ENCODE measurements around the gene YES1. TPM values are rescaled to one million over a fixed set of nuclear protein-coding genes. Genes with fewer than 3 reads are reported as not detected.
A peak's percentile ranks its signal among the peaks of the same experiment; 100 is the strongest.
"Not testable (repeated sequence)": the region's sequence is repeated elsewhere in the genome, so short reads cannot be mapped to it uniquely, and the experiment has no call there.

The YES1 gene
- polyA plus RNA-seq, 5 donors = 44.0 to 75.4 (median 59.9) TPM

DNA sequence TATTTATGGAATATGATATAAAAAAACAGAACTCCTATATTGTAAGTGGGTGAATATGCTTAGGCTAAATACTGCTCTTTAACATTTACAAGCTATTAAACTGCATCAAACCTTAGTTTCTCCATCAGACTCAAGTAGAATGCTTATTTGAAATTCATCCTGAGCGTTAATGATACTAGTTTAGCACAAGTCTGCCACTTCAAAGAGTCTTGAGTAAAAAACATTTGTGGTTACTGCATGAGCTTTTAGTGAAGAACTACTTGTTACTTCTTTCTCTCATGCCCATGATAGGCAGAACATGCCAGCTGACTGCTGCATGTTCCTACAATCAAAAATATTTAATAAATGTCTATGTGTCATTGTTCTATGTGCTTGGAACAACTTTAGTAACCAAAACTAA lies 12.1 kb downstream of the YES1 start:
- no peak for DNase-seq

DNA sequence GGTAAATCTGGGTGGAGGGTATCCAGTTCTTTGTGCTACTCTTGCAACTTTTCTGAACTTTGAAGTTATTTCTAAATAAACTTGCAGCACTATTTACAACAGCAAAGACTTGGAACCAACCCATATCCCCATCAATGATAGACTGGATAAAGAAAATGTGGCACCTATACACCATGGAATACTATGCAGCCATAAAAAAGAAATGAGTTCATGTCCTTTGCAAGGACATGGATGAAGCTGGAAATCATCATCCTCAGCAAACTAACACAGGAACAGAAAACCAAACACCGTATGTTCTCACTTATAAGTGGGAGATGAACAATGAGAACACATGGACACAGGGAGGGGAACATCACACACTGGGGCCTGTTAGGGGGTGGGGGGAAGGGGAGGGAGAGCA lies 16.7 kb downstream of the YES1 start:
- DNase-seq = not testable (repeated sequence)

DNA sequence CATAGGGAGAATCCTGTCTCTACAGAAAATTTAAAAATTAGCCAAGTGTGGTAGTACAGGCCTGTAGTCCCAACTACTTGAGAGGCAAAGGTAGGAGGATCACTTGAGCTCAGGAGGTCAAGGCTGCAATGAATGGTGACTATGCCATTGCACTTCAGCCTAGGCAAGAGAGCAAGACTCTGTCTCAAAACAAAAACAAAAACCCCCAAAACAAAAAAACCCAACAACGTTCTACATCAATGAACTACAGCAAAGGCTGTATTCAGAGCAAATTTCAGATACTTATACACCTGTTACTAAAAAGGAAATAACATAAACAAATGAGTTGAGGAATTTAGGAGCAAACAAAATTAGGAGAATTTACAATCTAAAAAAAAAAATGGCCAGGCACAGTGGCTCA lies 22.6 kb downstream of the YES1 start:
- no peak for DNase-seq

DNA sequence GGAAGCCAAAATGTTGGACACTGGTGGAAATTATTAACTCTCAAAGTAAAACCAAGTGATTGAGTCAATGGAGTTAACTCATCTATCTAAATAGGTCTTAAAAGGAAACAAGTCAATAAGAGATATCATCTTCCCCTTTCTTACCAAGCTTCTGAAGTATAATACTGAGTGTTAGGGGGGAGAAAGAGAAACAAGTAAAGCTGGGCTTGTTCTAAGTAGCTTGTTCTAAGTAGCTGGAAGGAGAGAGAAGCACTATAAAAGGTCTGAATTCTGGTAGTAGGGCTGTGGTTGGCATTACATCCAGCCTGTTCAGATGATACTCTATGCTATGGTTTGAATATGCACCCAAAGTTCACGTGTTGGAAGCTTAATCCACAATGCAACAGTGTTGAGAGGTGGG lies 26.8 kb downstream of the YES1 start:
- no peak for DNase-seq

DNA sequence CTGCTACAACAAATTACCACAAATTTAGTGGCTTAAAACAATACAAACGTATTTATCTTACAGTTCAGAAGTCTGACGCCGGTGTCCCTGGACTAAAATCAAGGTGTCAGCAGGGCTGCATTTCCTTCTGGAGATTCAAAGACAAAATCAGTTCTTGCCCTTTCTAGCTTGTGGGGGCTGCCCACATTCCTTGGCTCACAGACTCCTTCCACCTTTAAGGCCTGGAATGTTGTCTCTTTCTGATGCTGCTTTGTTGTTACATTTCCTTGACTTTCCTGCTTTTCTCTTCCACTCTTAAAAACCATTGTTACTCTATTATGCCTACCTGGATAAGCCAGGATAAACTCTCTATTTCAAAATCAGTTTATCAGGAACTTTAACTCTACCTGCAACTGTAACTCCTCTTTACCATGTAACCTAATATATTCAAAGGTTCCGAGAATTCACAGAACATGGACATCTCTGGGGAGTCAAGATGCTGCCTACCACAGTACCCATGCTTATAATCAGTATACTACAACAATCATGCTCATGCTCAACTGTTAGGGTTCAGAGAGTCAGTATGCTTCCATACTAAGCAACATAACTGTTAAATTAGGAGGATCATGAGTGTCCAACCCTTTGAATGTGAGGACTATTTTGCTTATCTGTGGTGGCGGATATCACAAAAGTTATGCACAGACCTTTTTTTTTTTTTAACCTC lies 27.4 kb downstream of the YES1 start:
- DNase-seq = no peak

DNA sequence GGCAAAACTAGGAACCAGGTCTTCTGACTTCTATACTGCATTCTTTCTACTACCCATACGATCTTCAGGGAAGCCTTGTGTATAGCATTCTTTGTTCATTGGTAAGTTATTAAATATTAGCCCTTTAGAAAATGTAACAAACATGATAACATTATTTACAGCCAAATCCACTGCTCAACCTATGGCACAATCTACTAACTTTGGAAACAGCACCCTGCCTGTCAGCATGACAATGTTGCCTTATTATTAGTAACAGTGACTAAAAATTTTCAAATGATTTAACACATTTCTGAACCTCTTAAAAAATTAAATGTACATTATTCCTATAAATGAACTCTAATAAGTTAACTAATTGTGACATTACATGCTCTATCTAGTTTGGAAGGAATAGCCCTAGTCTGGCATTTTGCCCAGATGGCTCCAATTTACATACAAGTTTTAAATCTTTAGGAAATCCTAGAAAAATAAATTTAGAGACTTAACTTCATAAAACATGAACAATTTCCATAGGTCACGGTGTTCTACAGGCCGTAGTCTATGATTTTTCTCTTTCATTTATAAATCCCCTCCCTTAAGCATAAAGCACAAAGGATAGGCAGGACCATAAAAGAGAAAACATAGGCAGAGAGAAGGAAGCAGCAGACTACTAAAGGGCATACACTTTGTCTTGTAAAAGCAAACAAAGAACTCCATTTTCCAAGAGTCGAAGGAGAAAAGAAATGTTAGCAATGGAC lies 33.7 kb downstream of the YES1 start:
- DNase-seq = peak; percentile 23 to 29

DNA sequence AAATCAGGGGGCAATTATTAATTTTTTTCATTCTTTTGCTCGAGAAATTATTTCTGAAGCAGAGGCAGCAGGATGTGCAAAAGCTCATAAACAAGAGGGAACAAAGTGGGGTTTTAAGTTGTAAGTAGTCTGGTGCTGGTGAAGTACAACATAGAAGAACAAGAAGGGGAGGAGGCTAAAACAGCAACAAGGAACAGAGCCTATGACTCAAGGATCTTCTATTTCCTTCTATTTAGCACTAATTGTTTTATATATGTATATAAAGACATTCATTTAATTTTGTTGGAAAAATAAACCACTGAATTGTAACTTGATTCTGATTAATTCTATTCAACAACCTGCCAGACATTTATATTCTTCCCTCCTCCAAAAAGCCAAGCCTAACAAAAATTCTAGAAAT lies 35.0 kb downstream of the YES1 start:
- DNase-seq = no peak

DNA sequence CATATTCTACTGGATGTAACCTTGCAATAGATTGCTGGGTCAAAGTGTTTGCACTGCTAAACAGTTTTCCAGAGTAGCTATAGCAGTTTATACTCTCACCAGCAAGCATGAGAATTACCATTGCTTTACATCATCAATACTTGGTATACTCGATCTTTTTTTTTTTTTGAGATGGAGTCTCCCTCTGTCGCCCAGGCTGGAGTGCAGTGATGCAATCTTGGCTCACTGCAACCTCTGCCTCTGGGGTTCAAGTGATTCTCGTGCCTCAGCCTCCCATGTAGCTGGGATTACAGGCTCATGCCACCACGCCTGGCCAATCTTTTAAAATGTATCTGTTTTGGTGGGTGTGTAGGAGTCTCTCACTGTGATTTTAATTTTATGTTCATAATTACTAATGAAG lies 36.0 kb downstream of the YES1 start:
- not testable (repeated sequence) for DNase-seq

DNA sequence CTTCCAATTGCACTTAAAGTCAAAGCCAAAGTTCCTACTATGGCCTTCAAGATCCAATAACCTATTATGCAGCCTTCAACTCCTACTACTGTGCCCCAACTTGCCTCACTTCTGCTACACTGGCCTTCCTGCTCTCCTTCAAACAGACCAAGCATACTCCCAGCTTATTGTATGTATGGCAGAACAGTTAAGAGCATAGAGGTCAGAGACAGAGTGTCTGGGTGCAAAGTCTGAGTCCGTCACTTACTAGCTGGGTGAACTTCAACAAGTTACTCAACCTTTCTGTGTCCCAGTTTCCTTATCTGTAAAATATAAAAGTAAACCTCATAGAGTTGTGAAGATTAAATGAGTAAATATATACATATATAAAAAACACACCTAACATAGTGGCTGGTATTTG lies 37.2 kb downstream of the YES1 start:
- DNase-seq = no peak

DNA sequence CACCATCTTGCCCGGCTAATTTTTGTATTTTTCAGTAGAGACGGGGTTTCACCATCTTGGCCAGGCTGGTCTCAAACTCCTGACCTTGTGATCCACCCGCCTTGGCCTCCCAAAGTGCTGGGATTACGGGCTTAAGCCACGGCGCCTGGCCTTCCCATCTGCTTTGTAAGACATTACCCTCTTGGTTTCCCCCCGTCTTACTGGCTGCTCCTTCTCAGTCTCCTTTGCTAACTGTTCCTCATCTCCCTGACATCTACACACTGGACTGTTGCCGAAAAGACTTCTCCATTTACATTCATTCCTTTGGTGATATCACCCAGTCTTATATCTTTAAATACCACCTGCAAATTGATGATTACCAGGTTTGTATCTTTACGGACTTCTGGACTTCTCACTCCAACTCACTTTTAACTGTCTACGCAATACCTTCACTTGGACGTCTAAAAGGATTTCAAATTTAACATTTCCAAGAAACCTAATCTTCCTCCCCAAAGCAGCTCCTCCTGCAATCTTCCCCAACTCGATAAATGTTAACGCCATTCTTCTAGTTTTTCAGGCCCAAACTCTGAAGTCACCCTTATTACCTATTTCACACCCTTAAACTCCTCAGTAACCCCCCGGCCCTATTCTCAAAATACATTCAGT lies 37.9 kb downstream of the YES1 start:
- no peak for DNase-seq

DNA sequence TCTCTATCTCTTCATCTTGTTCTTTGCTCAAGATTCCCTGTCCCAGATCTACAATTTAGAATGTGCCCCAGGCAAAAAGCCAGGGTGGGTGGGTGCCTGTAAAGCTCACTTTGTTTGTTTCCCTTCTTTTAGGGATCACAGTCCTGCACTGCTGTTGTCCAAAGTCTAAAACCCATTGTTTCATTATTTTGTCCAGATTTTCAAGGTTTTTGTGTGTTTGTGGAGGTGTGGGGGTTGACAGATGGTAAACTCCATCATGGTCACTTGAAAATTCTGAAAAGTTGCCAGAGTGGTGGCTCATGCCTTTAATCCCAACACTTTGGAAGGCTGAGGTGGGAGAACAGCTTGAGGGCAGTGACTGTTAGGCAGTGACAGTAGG lies 41.5 kb downstream of the YES1 start:
- no peak for DNase-seq

DNA sequence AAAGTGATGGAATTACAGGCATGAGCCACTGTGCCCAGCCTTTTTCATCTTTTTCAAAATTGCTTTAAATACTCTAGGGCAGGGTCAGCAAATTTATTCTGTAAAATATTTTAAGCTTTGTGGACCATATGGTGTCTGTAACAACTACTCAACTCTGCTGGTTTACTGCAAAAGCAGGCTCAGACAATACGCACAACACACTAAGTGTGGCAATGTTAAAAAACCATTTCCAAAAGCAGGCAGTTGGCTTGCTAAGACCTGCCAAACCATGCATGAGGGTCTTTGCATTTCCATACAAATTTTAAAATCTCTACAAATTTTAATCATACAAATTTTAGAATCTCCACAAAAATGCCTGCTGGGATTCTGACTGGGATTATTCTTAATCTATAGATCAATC lies 44.1 kb downstream of the YES1 start:
- no peak for DNase-seq

DNA sequence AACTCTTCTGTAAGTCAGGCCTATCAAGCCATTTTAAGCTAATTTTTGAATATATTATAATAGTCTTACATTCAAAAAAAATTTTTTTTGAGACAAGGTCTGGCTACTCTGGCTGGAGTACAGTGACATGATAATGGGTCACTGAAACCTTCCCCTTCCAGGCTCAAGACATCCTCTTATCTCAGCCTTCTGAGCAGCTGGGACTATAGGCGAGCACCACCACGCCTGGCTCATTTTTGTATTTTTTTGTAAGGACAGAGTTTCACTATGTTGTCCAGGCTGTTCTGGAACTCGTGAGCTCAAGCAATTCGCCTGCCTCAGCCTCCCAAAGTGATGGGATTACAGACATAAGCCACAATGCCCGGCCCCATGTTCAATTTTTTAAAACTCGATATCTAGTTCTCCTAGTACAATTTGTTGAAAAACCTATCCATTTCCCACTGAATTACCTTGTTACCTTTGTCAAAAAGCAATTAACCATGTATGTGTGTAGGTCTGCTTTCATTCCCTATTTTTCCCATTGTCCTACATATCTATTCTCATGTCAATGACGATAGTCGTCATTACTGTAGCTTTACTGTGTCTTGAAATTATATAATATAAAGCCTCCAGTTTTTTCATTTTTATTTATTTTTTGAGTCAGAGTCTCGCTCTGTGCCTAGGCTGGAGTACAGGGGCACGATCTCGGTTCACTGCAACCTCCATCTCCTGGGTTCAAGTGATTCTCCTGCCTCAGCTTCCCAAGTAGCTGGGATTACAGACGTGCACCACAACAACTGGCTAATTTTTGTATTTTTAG lies 44.8 kb downstream of the YES1 start:
- DNase-seq = no peak

DNA sequence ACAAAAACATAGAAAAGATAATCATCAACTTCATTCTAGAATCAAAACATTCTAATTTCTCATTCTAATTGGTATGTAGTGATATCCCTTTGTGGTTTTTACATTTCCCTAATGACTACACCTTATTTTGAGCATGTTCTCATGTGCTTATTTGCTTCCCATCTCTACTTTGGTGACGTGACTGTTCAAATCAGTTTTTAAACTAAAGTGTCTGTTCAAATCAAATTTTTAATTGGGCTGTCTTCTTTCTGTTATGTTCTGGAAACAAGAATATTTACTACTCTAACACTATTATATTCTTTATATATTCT lies 45.5 kb downstream of the YES1 start:
- no peak for DNase-seq

DNA sequence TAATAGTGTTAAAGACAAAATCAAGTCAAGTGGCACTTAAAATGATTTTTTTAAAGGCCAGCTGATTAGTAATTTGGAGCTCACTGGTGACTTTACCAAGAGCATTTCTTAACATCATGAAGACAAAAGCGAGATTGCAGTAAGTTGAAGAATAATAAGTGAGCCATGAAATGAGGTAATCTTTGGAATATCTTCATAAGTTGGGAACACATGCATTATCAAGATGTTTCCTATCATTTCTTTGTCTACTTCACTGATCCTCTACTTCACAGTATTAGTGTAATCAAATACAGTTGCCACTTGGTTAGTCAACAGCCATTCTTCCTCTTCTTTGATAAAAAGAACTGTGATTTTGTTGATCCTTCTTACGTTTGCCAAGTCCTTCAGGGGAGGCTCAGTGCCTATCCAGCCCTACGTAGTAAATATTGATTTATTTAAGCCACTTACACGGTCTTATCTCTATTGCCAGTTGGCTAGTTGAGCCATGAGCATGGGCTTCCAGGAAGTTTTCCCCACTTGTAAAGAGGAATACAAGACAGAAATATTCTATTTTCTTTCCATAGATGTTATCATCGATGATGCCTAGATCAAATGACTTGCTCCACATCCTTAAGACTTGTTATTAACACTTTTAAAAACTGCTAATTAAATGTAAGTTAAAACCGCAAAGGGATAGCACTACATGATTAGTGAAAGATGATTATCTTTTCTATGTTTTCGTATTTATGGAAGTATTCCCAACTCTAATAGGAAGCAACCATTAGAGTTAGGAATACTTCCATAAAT lies 46.1 kb downstream of the YES1 start:
- DNase-seq = no peak

DNA sequence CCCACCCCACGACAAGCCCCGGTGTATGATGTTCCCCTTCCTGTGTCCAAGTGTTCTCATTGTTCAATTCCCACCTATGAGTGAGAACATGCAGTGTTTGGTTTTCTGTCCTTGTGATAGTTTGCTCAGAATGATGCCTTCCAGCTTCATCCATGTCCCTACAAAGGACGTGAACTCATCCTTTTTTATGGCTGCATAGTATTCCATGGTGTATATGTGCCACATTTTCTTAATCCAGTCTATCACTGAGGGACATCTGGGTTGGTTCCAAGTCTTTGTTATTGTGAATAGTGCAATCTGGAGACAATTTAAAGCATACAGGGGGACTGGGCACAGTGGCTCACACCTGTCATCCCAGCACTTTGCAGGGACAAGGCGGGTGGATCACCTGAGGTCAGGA lies 52.2 kb downstream of the YES1 start:
- not testable (repeated sequence) for DNase-seq

DNA sequence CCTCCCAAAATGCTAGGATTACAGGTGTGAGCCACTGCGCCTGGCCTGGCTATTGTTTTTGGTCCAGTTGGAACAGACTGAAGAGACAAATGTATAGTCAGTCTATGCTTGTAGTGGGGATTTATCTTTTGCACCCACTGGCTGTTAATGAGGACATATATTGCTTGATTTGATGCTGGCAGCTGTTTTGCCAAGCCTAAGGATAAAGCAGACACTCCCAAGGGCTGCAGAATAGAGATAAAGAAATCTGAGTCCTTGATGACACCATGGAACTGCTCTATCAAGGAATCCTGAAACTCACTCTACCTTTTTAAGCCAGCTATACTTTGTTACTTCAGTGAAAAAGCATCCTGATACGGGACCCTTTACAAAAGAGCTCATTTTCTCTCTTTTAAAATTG lies 56.5 kb downstream of the YES1 start:
- no peak for DNase-seq

DNA sequence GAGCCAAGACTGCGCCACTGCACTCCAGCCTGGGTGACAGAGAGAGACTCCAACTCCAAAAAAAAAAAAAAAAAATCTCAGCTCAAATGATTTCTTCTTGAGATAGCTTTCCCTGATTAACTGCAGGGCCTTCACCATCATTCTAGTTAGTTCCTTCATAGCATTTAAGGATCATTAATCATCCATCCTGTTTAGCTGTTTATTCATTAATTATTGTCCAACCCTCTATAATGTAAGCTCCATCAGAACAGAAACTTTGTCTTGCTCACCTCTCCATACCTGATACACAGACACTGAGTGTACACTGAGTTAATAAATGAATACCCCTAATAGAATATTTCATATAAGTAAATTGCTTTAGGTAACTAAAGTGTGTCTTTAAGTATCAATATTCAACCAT lies 57.4 kb downstream of the YES1 start:
- DNase-seq = no peak

DNA sequence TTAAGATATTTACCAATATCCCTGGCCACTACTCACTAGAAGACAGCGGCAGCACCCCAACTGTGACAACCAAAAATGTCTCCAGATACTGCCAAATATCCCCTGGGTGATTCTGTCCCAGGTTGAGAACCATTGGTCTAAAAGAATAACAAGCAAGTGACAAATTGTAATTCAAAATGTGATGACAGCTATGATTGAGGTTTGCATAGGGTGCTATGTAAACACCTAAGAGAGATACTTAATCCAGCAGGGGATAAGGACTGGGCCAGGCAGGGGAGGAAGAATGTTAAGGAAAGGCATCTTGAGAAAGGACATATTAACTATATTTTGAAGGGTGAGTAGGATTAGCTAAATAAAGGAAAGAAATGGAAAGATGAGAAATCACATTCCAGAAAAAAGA lies 61.6 kb downstream of the YES1 start:
- no peak for DNase-seq

DNA sequence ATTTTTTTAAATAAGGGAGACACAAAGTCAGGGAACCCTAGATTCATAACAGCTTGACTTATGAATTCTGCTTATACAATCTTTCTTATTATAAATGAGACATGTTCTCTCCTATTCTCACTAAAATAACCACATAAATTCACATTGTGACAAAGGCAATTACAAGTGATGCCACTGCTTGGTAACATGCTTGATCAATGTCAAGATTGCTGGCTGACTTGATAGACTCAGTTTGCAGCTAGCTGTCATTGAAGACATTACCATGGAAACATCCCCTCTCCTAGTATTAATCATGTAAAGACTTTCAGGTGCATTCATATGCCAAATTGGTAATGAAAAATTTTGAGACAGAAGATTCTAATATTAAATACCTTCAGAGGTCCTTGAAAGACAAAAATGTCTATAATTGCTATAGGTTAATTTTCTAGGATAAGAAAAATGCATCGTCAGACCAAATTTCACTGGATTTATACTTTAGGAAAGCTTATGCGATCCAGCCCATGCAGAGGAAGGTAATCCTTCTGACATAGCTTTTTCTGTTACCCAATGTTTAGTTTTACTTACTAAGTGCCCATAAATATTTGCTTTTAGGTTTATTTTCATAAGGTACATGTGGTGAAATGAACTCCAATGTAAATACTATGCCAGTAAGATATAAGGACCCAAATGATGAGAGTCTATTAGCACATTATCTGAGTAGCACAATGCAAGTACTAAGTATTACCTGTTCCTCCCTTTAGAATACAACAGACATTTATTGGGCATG lies 67.0 kb downstream of the YES1 start:
- DNase-seq = no peak

DNA sequence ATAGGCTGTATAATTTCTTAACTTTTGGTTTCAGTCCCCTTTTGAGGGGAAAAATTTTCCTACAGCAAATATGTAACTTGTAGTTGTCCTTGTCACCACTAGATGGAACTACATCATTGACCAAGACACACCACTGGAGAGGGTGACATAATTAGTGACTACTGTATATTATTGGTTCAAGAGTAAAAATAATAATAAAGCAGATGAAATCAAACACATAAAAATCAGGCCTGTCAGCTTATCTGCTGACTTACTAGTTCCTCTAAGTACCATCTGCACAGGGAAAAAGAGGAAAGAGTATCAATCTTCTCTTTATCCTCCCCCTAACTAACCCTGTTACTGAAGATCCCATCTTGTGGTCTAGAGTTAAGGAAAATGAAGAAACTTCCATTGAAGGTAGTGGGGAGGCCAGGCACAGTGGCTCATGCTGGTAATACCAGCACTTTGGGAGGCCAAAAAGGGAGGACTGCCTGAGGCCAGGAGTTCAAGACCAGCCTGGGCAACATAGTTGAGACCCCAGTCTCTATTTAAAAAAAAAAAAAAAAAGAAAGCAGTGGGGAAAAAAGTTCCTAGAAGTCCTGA lies 70.0 kb downstream of the YES1 start:
- DNase-seq = peak; percentile 12 to 32

All from right lung (tissue), 5 donors.